Heart left ventricle (tissue), 16 donors: ENCODE results near the gene ERMN. TPM values are rescaled to one million over a fixed set of nuclear protein-coding genes. Genes with fewer than 3 reads are reported as not detected.

ENCODE experiments used
- ATAC-seq, 4 donors: fragments of 200-7000 bp; cut with Tn5 transposase; one replicate each; pipeline ENCODE4 v1.9.1; 2020 to 2022; ENCODE audit warnings: moderate library complexity in 4 of 4, mild to moderate bottlenecking in 3 of 4, moderate number of reproducible peaks in 1 of 4
- DNase-seq, 5 donors: peaks; one replicate each; pipeline ENCODE4 v3.0.0-alpha.2; 2020
- H3K27ac ChIP-seq, 12 donors: fragments of 200-600 bp; sonication (generic) in 4 of 12; one replicate each; pipeline versions ENCODE4 v1.5.0 to v1.8.0; 2016 to 2022; ENCODE audit warnings: mild to moderate bottlenecking in 2 of 12
- H3K27me3 ChIP-seq, 9 donors: fragments of 200-600 bp; sonication (generic) in 2 of 9; one replicate each; pipeline versions ENCODE4 v1.5.1 to v1.8.0; 2016 to 2022; ENCODE audit warnings: mild to moderate bottlenecking in 3 of 9
- H3K36me3 ChIP-seq, 9 donors: fragments of 200-600 bp; sonication (generic) in 2 of 9; one replicate each; pipeline versions ENCODE4 v1.5.0 to v1.8.0; 2018 to 2022; ENCODE audit warnings: mild to moderate bottlenecking in 2 of 9
- H3K4me1 ChIP-seq, 12 donors: fragments of 200-600 bp; sonication (generic) in 4 of 12; one replicate each; pipeline versions ENCODE4 v1.5.0 to v1.8.0; 2016 to 2022; ENCODE audit warnings: mild to moderate bottlenecking in 3 of 12
- H3K4me3 ChIP-seq, 12 donors: fragments of 200-600 bp; sonication (generic) in 4 of 12; one replicate each; pipeline versions ENCODE4 v1.5.0 to v1.8.0; 2017 to 2022; ENCODE audit warnings: mild to moderate bottlenecking in 9 of 12, moderate library complexity in 4 of 12
- H3K9me3 ChIP-seq, 12 donors: fragments of 200-600 bp; sonication (generic) in 4 of 12; one replicate each; pipeline versions ENCODE4 v1.5.0 to v1.8.0; 2016 to 2022; ENCODE audit warnings: mild to moderate bottlenecking in 1 of 12
- POLR2A ChIP-seq, 2 donors: fragments of 450-650 bp; IDR thresholded peaks; one replicate each; pipeline ENCODE4 v1.6.1; 2017; ENCODE audit warnings: antibody characterized with exemption in 2 of 2, mild to moderate bottlenecking in 2 of 2, moderate library complexity in 2 of 2
- whole genome bisulfite sequencing, 4 donors: extraction: QIAGEN DNeasy Blood & Tissue Kit in 2 of 4; methylation state at CpG; one replicate each; pipeline versions ENCODE4 v1.1.5 to v1.1.7; 2013 to 2018; 5-methylcytosine and 5-hydroxymethylcytosine counted together
- intact Hi-C, 10 donors: fragments of 100-400 bp; cut with DNase I; formaldehyde crosslinking; loops; one replicate each; pipeline versions ENCODE4 v1.11.1 to v1.14.2; 2022
- polyA plus RNA-seq, 2 donors: library from polyadenylated mRNA; stranded (reverse); fragments of 200-250 nt; gene quantifications; one replicate each; pipeline ENCODE4 v1.2.3, GENCODE V29; 2013
- total RNA-seq, 9 donors: library from RNA; depleted of rRNA in 2 of 9; stranded (reverse); fragments of >200 nt in 2 of 9; fragmentation: NEBNext Ultra II Directional in 3 of 9; extraction: Animal tissue kit (Norgen Biotek cat#: 25700) in 3 of 9; gene quantifications; one replicate each; pipeline versions ENCODE4 v1.1.0 to v1.2.4, GENCODE V29; 2016 to 2023
- TF ChIP-seq, protein P1 (sequence below), 12 donors: fragments of 200-600 bp; sonication (generic) in 4 of 12; IDR thresholded peaks; one replicate each; pipeline versions ENCODE4 v1.5.0 to v1.8.0; 2018 to 2022; ENCODE audit warnings: antibody characterized with exemption in 12 of 12, mild to moderate bottlenecking in 5 of 12
- donor health status: ischemic (EF 13 %, LVEDD 7.1; RV severe dilation, severe dysfunction).
- donor health status: healthy with polysubstance abuse.
- donor health status: DM: no; HTN: yes; CAD: no.
- donor health status: DM: no; HTN: no; CAD: no.
- donor health status: ischemic (EF 25% LVEDD 6.9; RV normal size, moderate dysfunction).
- donor health status: ischemic (EF 25% LVEDD 5.7; RV mildly dilated, moderate dysfunction).
- donor health status: healthy.
- donor health status: DM: yes; HTN: yes; CAD: no.
- donor health status: ischemic (EF 35%, LVEDD 5.7; RV mildly dilated, moderate dysfunction).
- donor health status: nonischemic (EF 11% LVEDD 7.7; RV severe dilation, severe dysfunction).
- donor health status: DM: yes; HTN: yes; CAD: no.
- donor health status: PGD.
- donor health status: ischemic (EF 29% LVEDD 5.4; RV normal size, mild dysfunction).
- donor health status: nonischemic (EF 23%, LVEDD 6.1; RV moderate dilation, normal function).

Gene ERMN
- total and polyA plus RNA-seq, 11 donors, result 0.05 to 1.1 (median 0.08) TPM; not detected in 6

DNA sequence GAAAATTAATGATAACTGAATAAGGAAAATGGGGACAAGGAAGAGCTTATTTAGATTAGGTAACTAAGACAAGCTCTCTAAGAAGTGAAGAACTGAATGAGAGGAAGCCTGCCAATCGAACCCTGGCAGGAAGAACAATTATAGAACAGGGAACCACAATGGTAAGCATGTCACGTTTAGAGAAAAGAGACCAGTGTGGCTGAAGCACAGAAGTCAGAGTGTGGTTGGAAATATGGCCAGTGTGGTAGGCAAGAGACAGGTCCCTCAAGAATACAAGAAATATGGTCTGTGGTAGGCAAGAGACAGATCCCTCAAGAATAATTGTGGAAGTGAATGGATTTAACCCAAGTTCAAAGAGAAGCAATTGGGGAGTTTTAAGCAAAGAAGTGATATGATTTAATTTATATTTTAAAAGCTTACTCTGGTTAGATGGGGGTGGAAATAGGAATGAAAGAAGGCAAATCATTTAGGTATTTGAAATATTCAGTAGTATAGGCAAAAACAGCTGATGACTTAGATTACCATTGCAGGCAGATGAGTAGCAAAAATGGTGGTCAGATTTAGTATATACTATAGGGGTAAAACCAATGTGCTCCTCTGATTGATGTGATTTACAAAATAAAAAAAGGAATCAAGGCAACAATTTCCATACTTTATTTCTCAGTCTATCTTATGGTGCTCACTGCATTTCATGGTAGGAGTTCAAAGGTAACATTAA is 38.8 kb upstream of the ERMN start:
- no peaks in the 10 kb centered on the region for H3K36me3 ChIP-seq
- peaks cover 0 to 7% (median 0%) of the 10 kb centered on the region in 12 donors for H3K4me1 ChIP-seq
- WGBS, 4 donors, result 28 to 35% (median 32%) methylated on average over 2 of the region's 2 CpGs
- H3K27me3 ChIP-seq, result no peaks in the 10 kb centered on the region
- no peak overlapping the region for H3K4me3 ChIP-seq
- DNase-seq (no peak), ATAC-seq (no peak)
- peaks cover 0 to 8% (median 0%) of the 10 kb centered on the region in 12 donors for H3K9me3 ChIP-seq
- intact Hi-C loops, result no loop called here
- no peak for TF ChIP-seq POLR2A (IDR thresholded peaks at IDR 0.05)
- TF ChIP-seq, protein P1, sequence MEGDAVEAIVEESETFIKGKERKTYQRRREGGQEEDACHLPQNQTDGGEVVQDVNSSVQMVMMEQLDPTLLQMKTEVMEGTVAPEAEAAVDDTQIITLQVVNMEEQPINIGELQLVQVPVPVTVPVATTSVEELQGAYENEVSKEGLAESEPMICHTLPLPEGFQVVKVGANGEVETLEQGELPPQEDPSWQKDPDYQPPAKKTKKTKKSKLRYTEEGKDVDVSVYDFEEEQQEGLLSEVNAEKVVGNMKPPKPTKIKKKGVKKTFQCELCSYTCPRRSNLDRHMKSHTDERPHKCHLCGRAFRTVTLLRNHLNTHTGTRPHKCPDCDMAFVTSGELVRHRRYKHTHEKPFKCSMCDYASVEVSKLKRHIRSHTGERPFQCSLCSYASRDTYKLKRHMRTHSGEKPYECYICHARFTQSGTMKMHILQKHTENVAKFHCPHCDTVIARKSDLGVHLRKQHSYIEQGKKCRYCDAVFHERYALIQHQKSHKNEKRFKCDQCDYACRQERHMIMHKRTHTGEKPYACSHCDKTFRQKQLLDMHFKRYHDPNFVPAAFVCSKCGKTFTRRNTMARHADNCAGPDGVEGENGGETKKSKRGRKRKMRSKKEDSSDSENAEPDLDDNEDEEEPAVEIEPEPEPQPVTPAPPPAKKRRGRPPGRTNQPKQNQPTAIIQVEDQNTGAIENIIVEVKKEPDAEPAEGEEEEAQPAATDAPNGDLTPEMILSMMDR (IDR thresholded peaks at IDR 0.05), result no peak
- H3K27ac ChIP-seq, result peak overlapping the region in 2 of 12 donors; percentile 23 to 25

DNA sequence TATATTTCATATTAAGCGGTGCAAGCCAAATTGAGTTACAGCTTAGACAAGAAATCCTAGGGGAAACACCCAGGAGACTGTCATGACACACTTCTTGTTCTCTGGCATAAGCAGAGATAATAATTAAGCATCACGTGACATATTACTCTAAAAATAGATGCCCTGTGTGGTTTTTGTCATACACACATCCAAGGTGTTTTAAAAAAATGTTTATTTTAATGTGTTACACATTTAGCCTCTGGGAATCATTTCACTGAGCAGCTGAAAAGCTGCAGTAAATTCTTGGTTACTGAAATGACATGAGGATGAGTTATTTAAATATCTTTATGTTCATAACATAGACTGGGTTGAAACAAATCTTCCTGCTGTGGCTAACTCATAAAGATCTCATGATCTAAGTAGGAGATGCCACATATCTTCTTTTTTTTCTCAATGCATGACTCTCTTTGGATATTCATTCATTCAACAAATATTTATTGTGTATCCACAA is 38.0 kb upstream of the ERMN start:
- Histone ChIP-seq H3K27ac (peak overlapping the region in 4 of 12 donors; percentile 3 to 43 (median 24)), H3K9me3 (peaks cover 0 to 8% (median 0%) of the 10 kb centered on the region in 12 donors), H3K4me3 (no peak overlapping the region), H3K27me3 (no peaks in the 10 kb centered on the region), H3K4me1 (peaks cover 0 to 7% (median 0%) of the 10 kb centered on the region in 12 donors), H3K36me3 (no peaks in the 10 kb centered on the region)
- DNase-seq (no peak), ATAC-seq (peak; percentile 81 to 90 (median 84))
- TF ChIP-seq, protein P1 (IDR thresholded peaks at IDR 0.05), result no peak
- TF ChIP-seq POLR2A (IDR thresholded peaks at IDR 0.05), result no peak
- WGBS, 4 donors, result 23 to 29% (median 24%) methylated on average over 2 of the region's 2 CpGs
- intact Hi-C loops, result no loop called here

DNA sequence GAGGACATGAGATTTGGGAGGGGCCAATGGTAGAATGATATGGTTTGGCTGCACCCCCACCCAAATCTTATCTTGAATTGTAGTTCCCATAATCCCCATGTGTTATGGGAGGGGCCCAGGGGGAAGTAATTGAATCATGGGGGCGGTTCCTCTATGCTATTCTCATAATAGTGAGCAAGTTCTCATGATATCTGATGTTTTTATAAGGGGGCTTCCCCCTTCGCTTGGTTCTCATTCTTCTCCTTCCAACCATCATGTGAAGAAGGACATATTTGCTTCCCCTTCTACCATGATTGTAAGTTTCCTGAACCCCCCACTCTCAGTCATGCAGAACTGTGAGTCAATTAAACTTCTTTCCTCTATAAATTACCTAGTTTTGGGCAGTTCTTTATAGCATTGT is 37.0 kb upstream of the ERMN start:
- Histone ChIP-seq H3K27me3 (no peaks in the 10 kb centered on the region), H3K9me3 (peaks cover 0 to 8% (median 0%) of the 10 kb centered on the region in 12 donors), H3K4me1 (peaks cover 0 to 7% (median 0%) of the 10 kb centered on the region in 12 donors), H3K27ac (no peak overlapping the region), H3K4me3 (no peak overlapping the region), H3K36me3 (no peaks in the 10 kb centered on the region)
- WGBS, 4 donors, result 78 to 88% (median 84%) methylated on average over 2 of the region's 2 CpGs
- no peak for DNase-seq
- ATAC-seq, result no peak
- intact Hi-C loops, result no loop called here
- TF ChIP-seq, protein P1 (IDR thresholded peaks at IDR 0.05), result no peak
- no peak for TF ChIP-seq POLR2A (IDR thresholded peaks at IDR 0.05)

DNA sequence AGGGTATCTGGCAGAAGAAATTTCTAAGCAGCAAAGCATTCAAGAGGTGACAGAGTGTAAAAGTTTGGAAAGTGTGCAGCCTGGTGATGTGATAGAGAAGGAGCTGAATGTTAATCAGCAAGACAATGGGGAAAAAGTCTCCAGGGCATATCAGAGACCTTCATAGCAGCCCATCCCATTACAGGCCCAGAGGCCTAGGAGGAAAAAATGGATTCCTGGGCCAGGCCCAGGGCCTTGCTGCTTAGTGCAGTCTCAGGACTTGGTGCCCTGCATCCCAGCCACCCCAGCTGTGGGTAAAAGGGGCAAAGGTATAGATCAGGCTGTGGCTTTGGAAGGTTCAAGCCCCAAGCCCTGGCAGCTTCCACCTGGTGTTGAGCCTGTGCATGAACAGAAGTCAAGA is 35.9 kb upstream of the ERMN start:
- Histone ChIP-seq H3K27ac (no peak overlapping the region), H3K9me3 (peaks cover 0 to 8% (median 0%) of the 10 kb centered on the region in 12 donors), H3K27me3 (no peaks in the 10 kb centered on the region), H3K36me3 (no peaks in the 10 kb centered on the region), H3K4me1 (peaks cover 0 to 7% (median 0%) of the 10 kb centered on the region in 12 donors), H3K4me3 (no peak overlapping the region)
- TF ChIP-seq POLR2A (IDR thresholded peaks at IDR 0.05), result no peak
- TF ChIP-seq, protein P1 (IDR thresholded peaks at IDR 0.05), result no peak
- DNase-seq, result no peak
- ATAC-seq, result no peak
- intact Hi-C loops, result no loop called here
